HG03175 (cell line): ENCODE data around the gene LEFTY1.
"Not testable (repeated sequence)": the region's sequence is repeated elsewhere in the genome, so short reads cannot be mapped to it uniquely, and the experiment has no call there.

Source experiments
- ATAC-seq: cut with Tn5 transposase; IDR thresholded peaks from one replicate; pipeline ENCODE4 v1.9.1; 2021; ENCODE audit warnings: mild to moderate bottlenecking, moderate library complexity; ENCODE audit not compliant: unreplicated experiment

Gene LEFTY1

GRCh38 chr1:225889743-225890142, 797 bp upstream of the LEFTY1 start:
- no peak for ATAC-seq

- no peak for ATAC-seq
Observed at GRCh38 chr1:225888289-225888897, 553 bp downstream of the LEFTY1 start.

- not testable (repeated sequence) for ATAC-seq
Observed at GRCh38 chr1:225887554-225888288, 1.2 kb downstream of the LEFTY1 start.

GRCh38 chr1:225887030-225887314, 2.0 kb downstream of the LEFTY1 start:
- no peak for ATAC-seq

- ATAC-seq, result no peak
Observed at GRCh38 chr1:225886159-225887029, 2.6 kb downstream of the LEFTY1 start.

- no peak for ATAC-seq
Observed at GRCh38 chr1:225885336-225885735, 3.6 kb downstream of the LEFTY1 start.

GRCh38 chr1:225883616-225884265, 5.2 kb downstream of the LEFTY1 start:
- no peak for ATAC-seq

GRCh38 chr1:225882694-225883615, 6.0 kb downstream of the LEFTY1 start:
- peak; percentile 32 for ATAC-seq

- peak; percentile 79 for ATAC-seq
Observed at GRCh38 chr1:225881959-225882693, 6.8 kb downstream of the LEFTY1 start, which contains the start of gene TMEM63A. TMEM63A (minus strand) TSS chr1:225882380; CDS start chr1:225877580, 4,800 bp downstream.

- no peak for ATAC-seq
Observed at GRCh38 chr1:225881081-225881958, 7.6 kb downstream of the LEFTY1 start.

GRCh38 chr1:225880636-225881035, 8.3 kb downstream of the LEFTY1 start:
- ATAC-seq, result no peak

- ATAC-seq, result no peak
Observed at GRCh38 chr1:225880222-225880588, 8.7 kb downstream of the LEFTY1 start.

GRCh38 chr1:225879521-225880221, 9.3 kb downstream of the LEFTY1 start:
- ATAC-seq, result no peak

GRCh38 chr1:225878282-225878681, 10.7 kb downstream of the LEFTY1 start:
- no peak for ATAC-seq

- ATAC-seq, result no peak
Observed at GRCh38 chr1:225877580-225877979, 11.4 kb downstream of the LEFTY1 start.

- no peak for ATAC-seq
Observed at GRCh38 chr1:225876900-225877510, 11.9 kb downstream of the LEFTY1 start.

- no peak for ATAC-seq
Observed at GRCh38 chr1:225875044-225875815, 13.7 kb downstream of the LEFTY1 start.
